Measurements from ENCODE around the gene C1QTNF1.

GRCh38 chr17:79007504-79008381 is 16.2 kb upstream of the C1QTNF1 start:
- TF ChIP-seq YY1 (IDR thresholded peaks at IDR 0.05; ENCODE audit: insufficient read depth, insufficient read length) = no peak
- TF ChIP-seq SUZ12 (IDR thresholded peaks at IDR 0.05; ENCODE audit: extremely low read depth, insufficient read depth, insufficient read length) = no peak
- no peak for TF ChIP-seq ZNF274 (IDR thresholded peaks at IDR 0.05; ENCODE audit: low read depth, low read length)

Measured in NT2/D1 (cell line).